BLaER1 treated with 17β-estradiol and CSF1 and Interleukin-3, amounts not matched to agents 10 nM and 100 nM (cell line): ENCODE measurements around the gene FNIP2.
"Not testable (repeated sequence)": the region's sequence is repeated elsewhere in the genome, so short reads cannot be mapped to it uniquely, and the experiment has no call there.

Experiments
- H3K27ac ChIP-seq, 11 experiments: shearing (Covaris generic); formaldehyde crosslinking; 2 replicates each; pipeline ENCODE4 v1.8.1; 2022
- H3K27me3 ChIP-seq, 11 experiments: shearing (Covaris generic); formaldehyde crosslinking; 2 replicates each; pipeline ENCODE4 v1.8.1; 2022
- H3K36me3 ChIP-seq, 11 experiments: shearing (Covaris generic); formaldehyde crosslinking; 2 replicates each; pipeline ENCODE4 v1.8.1; 2022
- H3K4me1 ChIP-seq, 10 experiments: shearing (Covaris generic); formaldehyde crosslinking; 2 replicates each; pipeline ENCODE4 v1.8.1; 2022
- H3K4me2 ChIP-seq, 11 experiments: shearing (Covaris generic); formaldehyde crosslinking; 2 replicates each; pipeline ENCODE4 v1.8.1; 2022
- H3K4me3 ChIP-seq, 10 experiments: shearing (Covaris generic); formaldehyde crosslinking; 2 replicates each; pipeline ENCODE4 v1.8.1; 2022
- H3K9ac ChIP-seq, 11 experiments: shearing (Covaris generic); formaldehyde crosslinking; 2 replicates each; pipeline ENCODE4 v1.8.1; 2022
- H3K9me3 ChIP-seq, 11 experiments: shearing (Covaris generic); formaldehyde crosslinking; replicated peaks in 1 of 11; 2 replicates each; pipeline ENCODE4 v1.8.1; 2022
- H4K20me1 ChIP-seq, 11 experiments: shearing (Covaris generic); formaldehyde crosslinking; 2 replicates each; pipeline ENCODE4 v1.8.1; 2022
- Cebpa-rat ChIP-seq, 11 experiments: shearing (Covaris generic); IDR thresholded peaks; 2 replicates each; pipeline ENCODE4 v1.8.1; 2022

FNIP2 gene

DNA sequence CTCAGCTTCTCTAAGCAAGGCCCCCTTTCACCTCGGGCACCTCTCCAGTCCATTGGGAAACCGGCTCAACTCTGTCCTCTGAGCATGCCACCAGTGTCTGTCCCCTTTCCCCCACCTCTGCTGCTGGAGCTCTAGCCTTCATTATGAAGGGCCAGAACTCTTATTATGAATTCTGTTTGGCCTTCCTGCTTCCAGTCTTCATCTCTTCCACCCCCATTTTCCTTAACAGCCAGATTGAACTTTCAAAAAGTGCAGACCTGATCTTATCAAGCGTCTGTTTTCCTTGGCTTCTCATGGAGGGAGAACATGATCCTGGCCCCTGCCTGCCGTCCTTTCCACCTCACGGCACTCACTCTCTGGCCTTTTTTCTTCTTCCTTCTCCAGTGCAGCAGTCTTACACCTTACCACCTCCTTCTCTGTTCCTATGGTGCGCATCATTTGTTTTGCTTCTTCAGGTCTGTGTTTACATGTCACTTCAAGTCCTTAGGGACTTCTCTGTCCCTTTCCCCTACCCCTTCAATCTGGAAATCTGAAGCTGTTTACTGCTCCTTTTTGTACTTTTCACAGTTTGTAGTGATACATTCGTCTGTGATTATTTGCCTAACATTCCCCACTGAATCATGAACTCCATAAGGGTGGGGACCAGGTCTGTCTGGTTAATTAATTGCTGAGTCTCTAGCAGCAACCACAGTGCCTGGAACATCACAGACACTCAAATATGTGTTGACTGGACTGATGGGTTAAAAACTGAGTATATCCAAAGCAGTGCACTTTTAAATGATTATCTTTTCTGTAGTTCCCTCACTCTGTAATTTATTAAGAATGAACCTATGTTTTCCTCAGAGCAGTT lies 55.8 kb downstream of the FNIP2 start:
- Histone ChIP-seq H3K36me3 (peaks cover 5 to 50% (median 14%) of the 10 kb centered on the region in 11 experiments; a peak in 16 of 22 replicates), H3K9me3 (no peaks in the 10 kb centered on the region), H4K20me1 (peaks cover 0 to 51% (median 0%) of the 10 kb centered on the region in 11 experiments; a peak in 1 of 22 replicates), H3K4me1 (peaks cover 0 to 81% (median 11%) of the 10 kb centered on the region in 10 experiments; a peak in 11 of 20 replicates), H3K9ac (peak overlapping the region in 2 of 11 experiments; percentile 8 to 43; a peak in 1 of 22 replicates), H3K27ac (peak overlapping the region in 3 of 11 experiments; percentile 21 to 94 (median 54); a peak in 5 of 22 replicates), H3K4me2 (peak overlapping the region in 4 of 11 experiments; percentile 7 to 79 (median 32); a peak in 6 of 22 replicates), H3K27me3 (no peaks in the 10 kb centered on the region), H3K4me3 (no peak overlapping the region)
- TF ChIP-seq Cebpa-rat (IDR thresholded peaks at IDR 0.05): no peak

GRCh38 chr4:158825433-158826036 lies 56.7 kb downstream of the FNIP2 start:
- H3K9ac ChIP-seq: 0 out of 22 replicates have a peak overlapping the region, but pooled peaks of 1 of the 11 experiments have one; percentile 8

GRCh38 chr4:158826057-158826456 lies 57.2 kb downstream of the FNIP2 start:
- Histone ChIP-seq H3K27ac (no peak overlapping the region), H4K20me1 (peaks cover 0 to 56% (median 0%) of the 10 kb centered on the region in 11 experiments; a peak in 1 of 22 replicates), H3K4me1 (peaks cover 0 to 67% (median 11%) of the 10 kb centered on the region in 10 experiments; a peak in 11 of 20 replicates), H3K27me3 (no peaks in the 10 kb centered on the region), H3K4me3 (no peak overlapping the region), H3K9ac (no peak overlapping the region), H3K4me2 (peak overlapping the region in 2 of 11 experiments; percentile 53 to 79; a peak in 4 of 22 replicates), H3K36me3 (peaks cover 13 to 63% (median 21%) of the 10 kb centered on the region in 11 experiments; a peak in 20 of 22 replicates), H3K9me3 (no peaks in the 10 kb centered on the region)
- no peak for TF ChIP-seq Cebpa-rat (IDR thresholded peaks at IDR 0.05)

More at GRCh38 chr4:158825433-158826036, 56.7 kb downstream of the FNIP2 start:
- H3K27me3 ChIP-seq: no peaks in the 10 kb centered on the region
- H3K4me3 ChIP-seq: no peak overlapping the region
- no peaks in the 10 kb centered on the region for H3K9me3 ChIP-seq
- H3K36me3 ChIP-seq: peaks cover 7 to 58% (median 19%) of the 10 kb centered on the region in 11 experiments; a peak in 19 of 22 replicates
- peak overlapping the region in 2 of 11 experiments; percentile 53 to 79; a peak in 4 of 22 replicates for H3K4me2 ChIP-seq
- H4K20me1 ChIP-seq: peaks cover 0 to 52% (median 0%) of the 10 kb centered on the region in 11 experiments; a peak in 1 of 22 replicates
- no peak for TF ChIP-seq Cebpa-rat (IDR thresholded peaks at IDR 0.05)
- peak overlapping the region in 1 of 11 experiments; percentile 94; a peak in 3 of 22 replicates for H3K27ac ChIP-seq
- H3K4me1 ChIP-seq: peaks cover 0 to 72% (median 11%) of the 10 kb centered on the region in 10 experiments; a peak in 11 of 20 replicates

- Histone ChIP-seq H3K9ac (no peak overlapping the region), H3K4me3 (no peak overlapping the region), H3K27ac (no peak overlapping the region), H3K4me2 (0 out of 22 replicates have a peak overlapping the region, but pooled peaks of 3 of the 11 experiments have one; percentile 2 to 8 (median 5)), H4K20me1 (peaks cover 0 to 58% (median 0%) of the 10 kb centered on the region in 11 experiments; a peak in 1 of 22 replicates), H3K36me3 (peaks cover 16 to 71% (median 29%) of the 10 kb centered on the region in 11 experiments; a peak in 21 of 22 replicates), H3K4me1 (peaks cover 0 to 59% (median 9%) of the 10 kb centered on the region in 10 experiments; a peak in 11 of 20 replicates), H3K27me3 (no peaks in the 10 kb centered on the region), H3K9me3 (no peaks in the 10 kb centered on the region)
- no peak for TF ChIP-seq Cebpa-rat (IDR thresholded peaks at IDR 0.05)
These were observed 58.1 kb downstream of the FNIP2 start for GRCh38 chr4:158826882-158827281.

DNA sequence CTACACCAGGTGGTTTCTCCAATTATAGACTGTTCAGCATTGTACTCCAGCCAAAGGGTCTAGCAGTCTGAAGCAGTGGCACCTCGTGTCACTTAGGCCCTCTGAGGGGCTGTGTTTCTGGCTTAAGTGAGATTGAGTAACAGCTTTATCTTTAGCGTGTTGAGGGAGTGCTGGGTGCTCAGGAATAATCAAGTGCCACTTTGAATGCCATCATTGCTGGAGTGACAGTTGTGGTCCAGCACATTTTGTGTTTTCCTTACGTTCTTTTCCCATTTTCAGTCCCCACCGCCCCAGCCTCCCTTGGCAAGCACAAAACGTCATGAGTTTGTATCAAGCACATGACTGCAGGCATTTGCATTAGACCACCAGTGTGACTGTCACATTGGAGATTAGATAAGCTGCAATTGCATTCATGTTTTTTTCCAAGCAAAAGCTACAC lies 58.7 kb downstream of the FNIP2 start:
- TF ChIP-seq Cebpa-rat (IDR thresholded peaks at IDR 0.05): no peak
- no peak overlapping the region for H3K4me2 ChIP-seq
- peaks cover 0 to 63% (median 0%) of the 10 kb centered on the region in 11 experiments; a peak in 1 of 22 replicates for H4K20me1 ChIP-seq
- peaks cover 20 to 75% (median 33%) of the 10 kb centered on the region in 11 experiments; a peak in 21 of 22 replicates for H3K36me3 ChIP-seq
- H3K4me3 ChIP-seq: no peak overlapping the region
- no peak overlapping the region for H3K27ac ChIP-seq
- H3K4me1 ChIP-seq: peaks cover 0 to 52% (median 9%) of the 10 kb centered on the region in 10 experiments; a peak in 10 of 20 replicates
- no peak overlapping the region for H3K9ac ChIP-seq
- H3K9me3 ChIP-seq: no peaks in the 10 kb centered on the region
- H3K27me3 ChIP-seq: no peaks in the 10 kb centered on the region

- H3K4me3 ChIP-seq, H3K27ac ChIP-seq, H3K9ac ChIP-seq, H3K4me2 ChIP-seq, H3K9me3 ChIP-seq, H3K27me3 ChIP-seq: not testable (repeated sequence)
- Histone ChIP-seq H4K20me1 (peaks cover 0 to 69% (median 0%) of the 10 kb centered on the region in 11 experiments; a peak in 1 of 22 replicates), H3K4me1 (peaks cover 0 to 46% (median 9%) of the 10 kb centered on the region in 10 experiments; a peak in 10 of 20 replicates), H3K36me3 (peaks cover 21 to 79% (median 33%) of the 10 kb centered on the region in 11 experiments; a peak in 21 of 22 replicates)
These were observed 59.3 kb downstream of the FNIP2 start for GRCh38 chr4:158828151-158828550.

GRCh38 chr4:158829254-158829653 lies 60.4 kb downstream of the FNIP2 start:
- no peaks in the 10 kb centered on the region for H3K27me3 ChIP-seq
- no peak overlapping the region for H3K4me2 ChIP-seq
- TF ChIP-seq Cebpa-rat (IDR thresholded peaks at IDR 0.05): no peak
- H3K27ac ChIP-seq: no peak overlapping the region
- no peak overlapping the region for H3K4me3 ChIP-seq
- H4K20me1 ChIP-seq: peaks cover 0 to 80% (median 0%) of the 10 kb centered on the region in 11 experiments; a peak in 2 of 22 replicates
- H3K4me1 ChIP-seq: peaks cover 0 to 35% (median 8%) of the 10 kb centered on the region in 10 experiments; a peak in 10 of 20 replicates
- peaks cover 29 to 90% (median 40%) of the 10 kb centered on the region in 11 experiments; a peak in 21 of 22 replicates for H3K36me3 ChIP-seq
- H3K9ac ChIP-seq: no peak overlapping the region
- no peaks in the 10 kb centered on the region for H3K9me3 ChIP-seq

DNA sequence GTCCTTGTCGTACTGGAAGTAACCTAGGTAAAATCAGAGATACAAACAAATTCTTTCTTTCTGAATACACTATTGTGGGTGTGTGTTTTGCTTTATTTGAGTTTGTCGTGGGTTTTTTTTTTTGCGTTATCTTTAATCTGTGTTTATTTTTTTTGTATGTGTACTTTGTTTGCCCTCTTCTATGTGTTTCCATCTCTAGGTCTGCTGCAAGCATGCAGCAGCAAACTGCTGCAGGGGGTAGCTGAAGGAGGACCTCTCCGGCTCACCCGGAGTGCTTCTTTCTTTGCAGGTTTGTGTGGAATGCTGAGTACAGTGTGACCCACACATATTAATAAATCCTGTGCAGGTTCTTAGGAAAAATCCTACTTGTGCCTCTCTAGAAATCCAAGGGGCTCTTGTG lies 64.8 kb downstream of the FNIP2 start:
- Histone ChIP-seq H3K4me3 (no peak overlapping the region), H3K9ac (no peak overlapping the region), H4K20me1 (peaks cover 0 to 80% (median 0%) of the 10 kb centered on the region in 11 experiments; a peak in 2 of 22 replicates), H3K4me2 (no peak overlapping the region), H3K9me3 (no peaks in the 10 kb centered on the region), H3K4me1 (peaks cover 0 to 4% (median 0%) of the 10 kb centered on the region in 10 experiments; a peak in 1 of 20 replicates), H3K27ac (no peak overlapping the region), H3K36me3 (peaks cover 26 to 99% (median 52%) of the 10 kb centered on the region in 11 experiments), H3K27me3 (no peaks in the 10 kb centered on the region)
- no peak for TF ChIP-seq Cebpa-rat (IDR thresholded peaks at IDR 0.05)
